NCI-H2081 treated with DMSO at 0.1 percent for 48 hours (cell line): Measurements from ENCODE around the gene TMEM254.
"Not testable (repeated sequence)": the region's sequence is repeated elsewhere in the genome, so short reads cannot be mapped to it uniquely, and the experiment has no call there.

Source experiments
- DNase-seq: peaks from one replicate; lab custom pipeline; 2025; lab: John Stamatoyannopoulos, UW

TMEM254 gene

DNA sequence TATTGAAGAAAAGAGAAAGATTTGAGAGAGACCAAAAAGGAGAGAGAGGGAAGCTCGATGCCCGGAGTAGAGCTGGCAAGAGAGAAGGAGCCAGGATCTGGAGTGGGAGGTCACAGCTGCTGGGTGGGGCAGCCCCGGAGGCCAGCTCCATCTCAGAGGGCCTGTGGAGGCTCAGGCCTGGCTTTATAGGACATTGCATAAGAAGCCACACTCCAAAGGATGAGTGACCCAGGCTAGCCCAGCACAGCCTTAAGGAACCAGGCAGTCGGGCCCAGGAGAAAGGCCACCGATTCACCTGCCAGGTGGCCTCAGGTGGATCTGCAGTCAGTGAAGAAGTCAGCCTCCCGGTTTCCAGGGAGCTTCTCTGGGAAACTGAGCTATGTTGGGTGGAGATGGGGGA is 54.7 kb downstream of the TMEM254 start:
- DNase-seq, result no peak

DNA sequence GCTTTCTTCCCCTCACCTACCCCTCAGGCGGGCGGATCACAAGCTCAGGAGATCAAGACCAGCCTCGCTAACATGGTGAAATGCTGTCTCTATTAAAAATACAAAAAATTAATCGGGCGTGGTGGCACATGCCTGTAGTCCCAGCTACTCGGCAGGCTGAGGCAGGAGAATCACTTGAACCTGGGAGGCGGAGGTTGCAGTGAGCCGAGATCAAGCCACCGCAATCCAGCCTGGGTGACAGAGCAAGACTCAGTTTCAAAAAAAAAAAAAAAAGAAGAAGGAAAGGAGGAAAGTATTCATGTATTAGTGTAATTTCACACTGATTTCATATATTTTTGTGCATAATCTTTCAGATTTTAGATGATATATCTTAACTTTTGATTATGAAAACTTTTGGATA is 55.2 kb downstream of the TMEM254 start:
- not testable (repeated sequence) for DNase-seq

DNA sequence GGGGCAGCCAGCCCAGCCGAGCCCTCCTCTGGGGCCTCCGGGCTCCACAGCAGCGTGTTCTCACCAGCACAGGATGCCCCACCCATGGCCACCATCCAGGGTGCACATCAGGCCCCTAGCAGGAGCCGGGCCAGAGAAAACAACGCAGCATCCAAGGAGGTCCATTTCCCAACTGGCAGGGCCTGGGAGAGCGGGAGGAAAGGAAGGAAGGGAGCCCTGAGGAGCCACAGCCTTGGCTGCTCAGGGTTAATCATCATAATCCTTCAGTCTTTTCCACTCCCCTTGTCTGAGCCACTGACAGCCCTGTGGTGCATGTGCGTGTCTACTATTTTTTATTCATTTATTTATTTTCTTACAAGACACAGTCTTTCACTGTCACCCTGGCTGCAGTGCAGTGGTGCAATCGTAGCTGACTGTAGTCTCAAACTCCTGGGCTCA is 57.7 kb downstream of the TMEM254 start:
- no peak for DNase-seq

DNA sequence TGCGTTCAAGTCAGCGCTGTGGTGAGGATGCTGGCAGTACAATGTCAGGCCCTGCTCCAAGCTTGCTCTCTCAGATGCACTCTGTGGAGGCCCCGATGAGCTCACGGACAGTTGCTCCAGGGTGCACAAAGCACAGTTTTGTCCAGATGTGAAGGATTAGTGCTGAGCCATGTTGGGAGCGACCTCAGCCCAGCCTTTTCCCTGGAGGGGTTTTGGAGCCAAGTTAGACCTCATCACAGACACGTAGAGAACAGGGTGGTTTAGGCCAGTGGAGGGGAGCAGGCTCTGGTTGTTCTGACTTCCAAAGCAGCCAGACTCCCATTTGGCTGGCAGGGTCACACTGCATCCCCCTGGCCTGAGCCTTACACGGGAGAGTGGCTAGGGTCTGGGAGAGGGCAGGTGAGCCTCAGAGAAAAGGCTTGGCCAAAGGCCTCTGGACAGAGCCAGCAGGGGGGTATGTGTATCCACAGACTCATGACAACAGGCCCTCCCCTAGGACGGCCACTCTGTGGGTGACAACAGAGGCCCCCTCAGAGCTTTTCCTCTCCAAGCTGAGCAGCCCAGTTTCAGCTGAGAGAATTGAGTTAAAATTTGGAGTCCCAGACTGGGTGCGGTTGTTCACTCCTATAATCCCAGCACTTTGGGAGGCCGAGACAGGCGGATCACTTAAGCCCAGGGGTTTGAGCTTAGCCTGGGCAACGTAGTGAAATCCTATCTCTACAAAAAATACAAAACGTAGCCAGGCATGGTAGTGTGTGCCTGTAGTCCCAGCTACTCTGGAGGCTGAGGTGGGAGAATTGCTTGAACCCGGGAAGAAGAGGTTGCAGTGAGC is 58.8 kb downstream of the TMEM254 start:
- no peak for DNase-seq

DNA sequence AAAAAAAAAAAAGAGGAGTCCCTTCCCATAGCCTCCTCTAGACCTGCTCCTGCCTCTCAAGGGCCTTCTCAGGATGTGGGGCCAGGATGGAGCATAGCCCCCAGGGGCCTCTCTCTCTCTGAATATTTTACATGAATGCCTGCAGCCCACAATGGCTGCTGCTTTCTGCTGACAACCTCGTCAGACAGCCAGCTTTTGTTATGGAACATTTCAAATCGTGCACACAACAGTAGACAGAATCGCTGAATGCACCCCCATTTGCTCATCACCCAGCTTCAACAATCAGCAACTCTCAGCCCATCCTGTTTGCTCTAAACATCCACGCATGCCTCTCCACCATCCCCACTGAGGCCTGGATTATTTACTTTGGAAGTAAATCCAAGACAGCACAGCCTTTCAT is 59.5 kb downstream of the TMEM254 start:
- no peak for DNase-seq

DNA sequence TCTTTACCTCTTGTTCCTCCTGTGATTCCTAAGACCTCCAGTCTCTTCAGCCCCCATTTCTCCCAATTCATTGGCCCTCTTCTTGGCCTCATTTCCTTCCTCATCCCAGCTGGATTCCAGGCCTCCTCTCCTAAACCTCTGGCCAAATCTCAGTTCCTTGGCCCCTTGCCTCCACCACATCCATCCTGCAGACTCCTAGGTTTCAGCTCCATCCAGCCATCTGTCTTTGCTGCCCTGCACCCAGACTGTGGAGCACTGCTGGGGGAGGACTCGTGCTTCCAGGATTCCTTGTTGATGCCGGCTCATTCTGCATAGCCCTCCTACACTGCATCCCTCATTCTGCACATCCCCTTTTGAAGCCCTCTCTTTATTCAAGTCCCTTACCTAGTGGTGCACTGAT is 60.8 kb downstream of the TMEM254 start:
- no peak for DNase-seq

DNA sequence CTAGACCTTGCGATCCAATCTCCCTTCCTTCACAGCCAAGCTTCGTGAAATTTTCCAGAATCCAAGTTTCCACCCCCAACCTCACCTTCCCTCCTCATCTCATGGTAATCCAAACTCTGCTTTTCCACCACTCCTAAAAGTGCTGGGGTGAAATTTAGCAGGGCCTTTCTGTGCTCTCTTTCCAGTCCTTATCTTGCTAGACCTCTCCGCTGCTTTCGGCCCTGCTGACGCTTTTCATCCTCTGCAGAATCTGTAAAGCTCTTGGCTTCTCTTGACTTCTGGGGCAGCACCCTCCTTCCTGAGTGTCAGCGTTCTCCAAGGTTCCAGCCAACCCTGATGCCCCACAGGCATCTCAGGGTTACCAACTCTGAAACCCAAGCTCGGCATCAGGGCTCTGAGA is 61.8 kb downstream of the TMEM254 start:
- DNase-seq, result no peak

DNA sequence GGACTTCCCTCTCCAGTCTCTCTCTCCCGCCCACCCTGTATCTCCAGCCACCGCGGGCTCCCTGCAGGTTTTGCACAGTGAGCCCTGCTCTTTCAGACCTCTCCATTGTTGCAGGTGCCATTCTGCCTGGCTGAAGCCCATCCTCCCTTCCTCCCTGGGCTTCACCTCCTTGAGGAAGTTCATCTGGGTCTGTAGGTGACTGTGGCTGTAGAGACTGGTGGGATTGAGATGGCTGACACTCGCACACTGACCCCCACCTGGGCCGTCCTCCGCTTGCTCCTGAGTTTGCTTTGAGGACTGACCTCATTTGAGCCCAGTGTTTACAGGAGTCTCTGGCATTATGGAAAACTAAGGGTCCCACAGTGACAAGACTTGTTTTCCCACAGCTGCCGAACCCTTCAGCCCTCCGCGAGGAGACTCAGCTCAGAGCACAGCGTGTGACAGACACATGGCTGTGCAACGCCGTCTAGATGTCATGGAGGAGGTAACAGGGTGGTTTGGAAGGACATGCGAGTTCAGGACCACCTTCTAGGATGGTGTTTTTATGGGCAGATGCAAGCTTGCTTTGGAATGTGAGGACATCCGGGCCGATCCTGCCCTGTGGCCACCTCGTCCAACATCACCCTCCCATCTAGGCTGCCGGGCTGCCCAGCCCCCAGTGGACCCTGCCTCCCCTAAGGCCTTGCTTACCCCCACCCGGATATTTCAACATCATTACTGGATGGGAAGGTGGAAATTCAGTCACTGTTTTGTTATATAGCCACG is 63.4 kb downstream of the TMEM254 start:
- no peak for DNase-seq
